Choroid plexus epithelial cell (primary cell): ENCODE measurements around the gene PRR5L.

ENCODE experiments used
- DNase-seq: peaks from one replicate; pipeline ENCODE4 v3.0.0-alpha.2; 2010; ENCODE audit warnings: low read depth
- H3K4me3 ChIP-seq: 2 replicates; pipeline ENCODE4 v1.5.1; 2011; ENCODE audit warnings: low read depth, mild to moderate bottlenecking, control low read depth, low read length, moderate library complexity
- CTCF ChIP-seq: conservative IDR thresholded peaks from 2 replicates; pipeline ENCODE4 v1.5.1; 2011; ENCODE audit warnings: low read depth, mild to moderate bottlenecking, control low read depth, inconsistent platforms, low read length, moderate library complexity

The PRR5L gene

GRCh38 chr11:36456156-36456555 is 160.1 kb downstream of the PRR5L start:
- no peak overlapping the region for H3K4me3 ChIP-seq
- TF ChIP-seq CTCF: no peak
- DNase-seq: peak; percentile 67

GRCh38 chr11:36458129-36458915 is 162.2 kb downstream of the PRR5L start:
- TF ChIP-seq CTCF: no peak
- no peak overlapping the region for H3K4me3 ChIP-seq
- no peak for DNase-seq

- no peak for TF ChIP-seq CTCF
- no peak overlapping the region for H3K4me3 ChIP-seq
- DNase-seq: no peak
Measured at GRCh38 chr11:36459046-36459445, 163.0 kb downstream of the PRR5L start.

- TF ChIP-seq CTCF: no peak
- DNase-seq: no peak
- H3K4me3 ChIP-seq: no peak overlapping the region
Measured at GRCh38 chr11:36460220-36460619, 164.1 kb downstream of the PRR5L start.

GRCh38 chr11:36462321-36462720 is 166.2 kb downstream of the PRR5L start:
- no peak for TF ChIP-seq CTCF

GRCh38 chr11:36463781-36464180 is 167.7 kb downstream of the PRR5L start:
- H3K4me3 ChIP-seq: no peak overlapping the region
- TF ChIP-seq CTCF: no peak
- peak; percentile 41 for DNase-seq

More at GRCh38 chr11:36462321-36462720, 166.2 kb downstream of the PRR5L start:
- H3K4me3 ChIP-seq: no peak overlapping the region
- no peak for DNase-seq

GRCh38 chr11:36464720-36465119 is 168.6 kb downstream of the PRR5L start:
- TF ChIP-seq CTCF: no peak
- no peak overlapping the region for H3K4me3 ChIP-seq
- no peak for DNase-seq
